K562 (cell line): ENCODE results near the gene AGPAT4. TPM values are rescaled to one million over a fixed set of nuclear protein-coding genes. Genes with fewer than 3 reads are reported as not detected.

Experiments
- ATF7 ChIP-seq: fragments of 450-650 bp; IDR thresholded peaks from 2 replicates; pipeline ENCODE4 v1.7.1; 2014; ENCODE audit warnings: mild to moderate bottlenecking, moderate library complexity
- CBX5 ChIP-seq: IDR thresholded peaks from 2 replicates; pipeline ENCODE4 v1.6.1; 2014; ENCODE audit warnings: low read depth, borderline replicate concordance
- EZH2 ChIP-seq: IDR thresholded peaks from 2 replicates; pipeline ENCODE4 v1.6.1; 2012; ENCODE audit warnings: low read depth, mild to moderate bottlenecking, inconsistent platforms, low read length, borderline replicate concordance
- KLF13 ChIP-seq: fragments of 450-650 bp; IDR thresholded peaks from 2 replicates; pipeline ENCODE4 v1.6.1; 2016; ENCODE audit warnings: missing genetic modification characterization, low read depth, mild to moderate bottlenecking, missing compliant biosample characterization, moderate library complexity, borderline replicate concordance
- MAFF ChIP-seq: IDR thresholded peaks from 2 replicates; pipeline ENCODE4 v1.6.1; 2012; ENCODE audit warnings: low read length, improper control_type of control experiment
- MCM5 ChIP-seq: fragments of 450-650 bp; IDR thresholded peaks from 2 replicates; pipeline ENCODE4 v1.6.1; 2016; ENCODE audit warnings: low read depth
- NFE2L1 ChIP-seq: fragments of 450-650 bp; IDR thresholded peaks from 2 replicates; pipeline ENCODE4 v1.6.1; 2016; ENCODE audit warnings: missing genetic modification characterization, low read depth, mild to moderate bottlenecking, missing compliant biosample characterization, moderate library complexity, borderline replicate concordance
- PURB ChIP-seq: sonication (generic); formaldehyde crosslinking; IDR thresholded peaks from 2 replicates; pipeline ENCODE4 v1.9.0; 2021; ENCODE audit warnings: low read depth, mild to moderate bottlenecking, missing genetic modification reagents
- SIX5 ChIP-seq, 2 experiments: IDR thresholded peaks; 2 replicates each; pipeline ENCODE4 v1.6.1; 2011; ENCODE audit warnings: low read length in 2 of 2, borderline replicate concordance in 1 of 2, low read depth in 1 of 2, mild to moderate bottlenecking in 1 of 2, moderate library complexity in 1 of 2; ENCODE audit not compliant: insufficient read depth in 1 of 2
- SMAD4 ChIP-seq: fragments of 250-450 bp; sonication (Bioruptor Pico); conservative IDR thresholded peaks from 2 replicates; pipeline ENCODE4 v1.8.0; 2021; ENCODE audit warnings: inconsistent platforms, mild to moderate bottlenecking, moderate library complexity
- ZNF124 ChIP-seq: sonication (generic); formaldehyde crosslinking; IDR thresholded peaks from 2 replicates; pipeline ENCODE4 v1.8.1; 2022; ENCODE audit warnings: missing genetic modification reagents
- polyA plus RNA-seq, 8 experiments: library from polyadenylated mRNA; depleted of rRNA in 4 of 8; stranded (reverse) in 5 of 8; unstranded in 3 of 8; fragments of >200 nt; fragmentation: Nextera tagmentation in 2 of 8; fragmentation: Illumina TruSeq in 1 of 8; extraction: Ambion mirVana in 2 of 8; extraction: Trizol in 1 of 8; gene quantifications; 2 replicates each; pipeline versions ENCODE4 v1.2.1 to v1.2.3, GENCODE V29; 2011 to 2014; ENCODE audit warnings: inconsistent platforms in 1 of 8, missing spikeins in 1 of 8
- total RNA-seq, 7 experiments: library from RNA; depleted of rRNA in 6 of 7; stranded (reverse); fragments of >200 nt in 6 of 7; fragmentation: Illumina TruSeq in 2 of 7; extraction: Trizol in 2 of 7; gene quantifications; 2 replicates each; pipeline versions ENCODE4 v1.2.1 to v1.2.3, GENCODE V29; 2011 to 2021; ENCODE audit warnings: low replicate concordance in 1 of 7
- TF ChIP-seq, protein P1 (sequence below), 2 experiments: IDR thresholded peaks; 2 replicates each; pipeline ENCODE4 v1.6.1; 2011; ENCODE audit warnings: borderline replicate concordance in 1 of 2, control low read depth in 1 of 2, low read depth in 1 of 2, low read length in 1 of 2, mild to moderate bottlenecking in 1 of 2, mixed read lengths in 1 of 2, moderate library complexity in 1 of 2; ENCODE audit not compliant: insufficient read depth in 1 of 2, insufficient read length in 1 of 2, poor library complexity in 1 of 2, severe bottlenecking in 1 of 2; ENCODE audit errors: extremely low read depth in 1 of 2
- TF ChIP-seq, protein P2 (sequence below), 2 experiments: fragments of 450-650 bp; IDR thresholded peaks; 2 replicates each; pipeline ENCODE4 v1.6.1; 2018; ENCODE audit warnings: mild to moderate bottlenecking in 2 of 2, low read depth in 1 of 2; ENCODE audit not compliant: partially characterized antibody in 2 of 2
- TF ChIP-seq, protein P3 (sequence below): fragments of 450-650 bp; IDR thresholded peaks from 2 replicates; pipeline ENCODE4 v1.6.1; 2016; ENCODE audit warnings: low read depth

AGPAT4 gene
- total and polyA plus RNA-seq, 9 of the 15 experiments (the other 6 are each of a cell fraction or from before 2014, with no cell fraction given): 2.2 to 15.0 (median 5.7) TPM

DNA sequence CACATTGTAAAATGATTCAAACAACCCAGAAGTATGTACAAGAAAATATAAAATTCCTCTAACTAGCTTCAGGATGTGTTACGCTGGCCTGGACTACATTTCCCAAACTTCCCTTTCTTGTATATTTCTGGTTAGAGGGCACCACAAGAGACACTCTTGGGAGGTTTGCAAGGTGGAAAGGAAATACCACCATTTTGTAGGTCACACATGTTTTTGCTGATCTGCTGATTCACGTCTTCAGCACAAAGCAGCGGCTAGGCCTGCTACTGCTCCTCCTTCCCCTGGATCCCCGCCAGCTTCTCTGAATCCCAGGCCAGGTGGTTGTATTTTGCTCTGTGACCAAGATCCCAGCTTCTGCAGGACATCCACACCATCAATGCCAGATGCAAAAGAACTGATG lies 104.2 kb downstream of the AGPAT4 start (continued):
- TF ChIP-seq, protein P1, sequence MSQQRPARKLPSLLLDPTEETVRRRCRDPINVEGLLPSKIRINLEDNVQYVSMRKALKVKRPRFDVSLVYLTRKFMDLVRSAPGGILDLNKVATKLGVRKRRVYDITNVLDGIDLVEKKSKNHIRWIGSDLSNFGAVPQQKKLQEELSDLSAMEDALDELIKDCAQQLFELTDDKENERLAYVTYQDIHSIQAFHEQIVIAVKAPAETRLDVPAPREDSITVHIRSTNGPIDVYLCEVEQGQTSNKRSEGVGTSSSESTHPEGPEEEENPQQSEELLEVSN (IDR thresholded peaks at IDR 0.05; ENCODE audit: borderline replicate concordance in 1 of 2, extremely low read depth in 1 of 2, insufficient read depth in 1 of 2, insufficient read length in 1 of 2, low read depth in 1 of 2, low read length in 1 of 2, poor library complexity in 1 of 2, severe bottlenecking in 1 of 2): peak; percentile 31 to 66
- TF ChIP-seq SMAD4 (CRISPR knock-in tag) (0 out of 2 replicates have a peak, but pooled peaks have one; percentile 60), MCM5 (no peak), KLF13 (no peak), EZH2 (no peak), PURB (no peak), CBX5 (peak; percentile 75; the same call in 1 of the 2 replicates), ATF7 (peak; percentile 61; the same call in 1 of the 2 replicates), SIX5 (IDR thresholded peaks at IDR 0.05; ENCODE audit: borderline replicate concordance in 1 of 2, insufficient read depth in 1 of 2, low read depth in 1 of 2, low read length in 2 of 2) (peak in 1 of 2 experiments; percentile 35; a peak in 1 of 4 replicates), MAFF (peak; percentile 92), ZNF124 (CRISPR knock-in tag) (no peak), NFE2L1 (tag) (peak; percentile 23; the same call in 1 of the 2 replicates)
- TF ChIP-seq, protein P2, sequence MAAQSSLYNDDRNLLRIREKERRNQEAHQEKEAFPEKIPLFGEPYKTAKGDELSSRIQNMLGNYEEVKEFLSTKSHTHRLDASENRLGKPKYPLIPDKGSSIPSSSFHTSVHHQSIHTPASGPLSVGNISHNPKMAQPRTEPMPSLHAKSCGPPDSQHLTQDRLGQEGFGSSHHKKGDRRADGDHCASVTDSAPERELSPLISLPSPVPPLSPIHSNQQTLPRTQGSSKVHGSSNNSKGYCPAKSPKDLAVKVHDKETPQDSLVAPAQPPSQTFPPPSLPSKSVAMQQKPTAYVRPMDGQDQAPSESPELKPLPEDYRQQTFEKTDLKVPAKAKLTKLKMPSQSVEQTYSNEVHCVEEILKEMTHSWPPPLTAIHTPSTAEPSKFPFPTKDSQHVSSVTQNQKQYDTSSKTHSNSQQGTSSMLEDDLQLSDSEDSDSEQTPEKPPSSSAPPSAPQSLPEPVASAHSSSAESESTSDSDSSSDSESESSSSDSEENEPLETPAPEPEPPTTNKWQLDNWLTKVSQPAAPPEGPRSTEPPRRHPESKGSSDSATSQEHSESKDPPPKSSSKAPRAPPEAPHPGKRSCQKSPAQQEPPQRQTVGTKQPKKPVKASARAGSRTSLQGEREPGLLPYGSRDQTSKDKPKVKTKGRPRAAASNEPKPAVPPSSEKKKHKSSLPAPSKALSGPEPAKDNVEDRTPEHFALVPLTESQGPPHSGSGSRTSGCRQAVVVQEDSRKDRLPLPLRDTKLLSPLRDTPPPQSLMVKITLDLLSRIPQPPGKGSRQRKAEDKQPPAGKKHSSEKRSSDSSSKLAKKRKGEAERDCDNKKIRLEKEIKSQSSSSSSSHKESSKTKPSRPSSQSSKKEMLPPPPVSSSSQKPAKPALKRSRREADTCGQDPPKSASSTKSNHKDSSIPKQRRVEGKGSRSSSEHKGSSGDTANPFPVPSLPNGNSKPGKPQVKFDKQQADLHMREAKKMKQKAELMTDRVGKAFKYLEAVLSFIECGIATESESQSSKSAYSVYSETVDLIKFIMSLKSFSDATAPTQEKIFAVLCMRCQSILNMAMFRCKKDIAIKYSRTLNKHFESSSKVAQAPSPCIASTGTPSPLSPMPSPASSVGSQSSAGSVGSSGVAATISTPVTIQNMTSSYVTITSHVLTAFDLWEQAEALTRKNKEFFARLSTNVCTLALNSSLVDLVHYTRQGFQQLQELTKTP (IDR thresholded peaks at IDR 0.05; ENCODE audit: low read depth in 1 of 2, partially characterized antibody in 2 of 2): peak in 1 of 2 experiments; percentile 78
- TF ChIP-seq, protein P3, sequence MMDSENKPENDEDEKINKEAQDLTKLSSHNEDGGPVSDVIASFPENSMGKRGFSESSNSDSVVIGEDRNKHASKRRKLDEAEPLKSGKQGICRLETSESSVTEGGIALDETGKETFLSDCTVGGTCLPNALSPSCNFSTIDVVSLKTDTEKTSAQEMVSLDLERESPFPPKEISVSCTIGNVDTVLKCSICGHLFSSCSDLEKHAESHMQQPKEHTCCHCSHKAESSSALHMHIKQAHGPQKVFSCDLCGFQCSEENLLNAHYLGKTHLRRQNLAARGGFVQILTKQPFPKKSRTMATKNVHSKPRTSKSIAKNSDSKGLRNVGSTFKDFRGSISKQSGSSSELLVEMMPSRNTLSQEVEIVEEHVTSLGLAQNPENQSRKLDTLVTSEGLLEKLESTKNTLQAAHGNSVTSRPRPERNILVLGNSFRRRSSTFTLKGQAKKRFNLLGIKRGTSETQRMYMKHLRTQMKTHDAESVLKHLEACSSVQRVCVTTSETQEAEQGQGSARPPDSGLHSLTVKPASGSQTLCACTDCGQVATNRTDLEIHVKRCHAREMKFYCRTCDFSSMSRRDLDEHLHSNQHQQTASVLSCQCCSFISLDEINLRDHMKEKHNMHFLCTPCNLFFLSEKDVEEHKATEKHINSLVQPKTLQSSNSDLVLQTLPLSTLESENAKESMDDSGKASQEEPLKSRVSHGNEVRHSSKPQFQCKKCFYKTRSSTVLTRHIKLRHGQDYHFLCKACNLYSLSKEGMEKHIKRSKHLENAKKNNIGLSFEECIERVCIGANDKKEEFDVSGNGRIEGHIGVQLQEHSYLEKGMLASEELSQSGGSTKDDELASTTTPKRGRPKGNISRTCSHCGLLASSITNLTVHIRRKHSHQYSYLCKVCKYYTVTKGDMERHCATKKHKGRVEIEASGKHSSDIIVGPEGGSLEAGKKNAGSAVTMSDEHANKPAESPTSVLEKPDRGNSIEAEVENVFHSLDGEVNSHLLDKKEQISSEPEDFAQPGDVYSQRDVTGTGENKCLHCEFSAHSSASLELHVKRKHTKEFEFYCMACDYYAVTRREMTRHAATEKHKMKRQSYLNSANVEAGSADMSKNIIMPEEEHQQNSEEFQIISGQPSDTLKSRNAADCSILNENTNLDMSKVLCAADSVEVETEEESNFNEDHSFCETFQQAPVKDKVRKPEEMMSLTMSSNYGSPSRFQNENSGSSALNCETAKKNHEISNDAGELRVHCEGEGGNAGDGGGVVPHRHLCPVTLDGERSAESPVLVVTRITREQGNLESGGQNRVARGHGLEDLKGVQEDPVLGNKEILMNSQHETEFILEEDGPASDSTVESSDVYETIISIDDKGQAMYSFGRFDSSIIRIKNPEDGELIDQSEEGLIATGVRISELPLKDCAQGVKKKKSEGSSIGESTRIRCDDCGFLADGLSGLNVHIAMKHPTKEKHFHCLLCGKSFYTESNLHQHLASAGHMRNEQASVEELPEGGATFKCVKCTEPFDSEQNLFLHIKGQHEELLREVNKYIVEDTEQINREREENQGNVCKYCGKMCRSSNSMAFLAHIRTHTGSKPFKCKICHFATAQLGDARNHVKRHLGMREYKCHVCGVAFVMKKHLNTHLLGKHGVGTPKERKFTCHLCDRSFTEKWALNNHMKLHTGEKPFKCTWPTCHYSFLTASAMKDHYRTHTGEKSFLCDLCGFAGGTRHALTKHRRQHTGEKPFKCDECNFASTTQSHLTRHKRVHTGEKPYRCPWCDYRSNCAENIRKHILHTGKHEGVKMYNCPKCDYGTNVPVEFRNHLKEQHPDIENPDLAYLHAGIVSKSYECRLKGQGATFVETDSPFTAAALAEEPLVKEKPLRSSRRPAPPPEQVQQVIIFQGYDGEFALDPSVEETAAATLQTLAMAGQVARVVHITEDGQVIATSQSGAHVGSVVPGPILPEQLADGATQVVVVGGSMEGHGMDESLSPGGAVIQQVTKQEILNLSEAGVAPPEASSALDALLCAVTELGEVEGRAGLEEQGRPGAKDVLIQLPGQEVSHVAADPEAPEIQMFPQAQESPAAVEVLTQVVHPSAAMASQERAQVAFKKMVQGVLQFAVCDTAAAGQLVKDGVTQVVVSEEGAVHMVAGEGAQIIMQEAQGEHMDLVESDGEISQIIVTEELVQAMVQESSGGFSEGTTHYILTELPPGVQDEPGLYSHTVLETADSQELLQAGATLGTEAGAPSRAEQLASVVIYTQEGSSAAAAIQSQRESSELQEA: peak; percentile 46; the same call in 1 of the 2 replicates
